GM23338 (cell line): ENCODE measurements around the gene NHS. TPM values are rescaled to one million over a fixed set of nuclear protein-coding genes. Genes with fewer than 3 reads are reported as not detected.

Experiments
- ATAC-seq: fragments of 200-7000 bp; cut with Tn5 transposase; 3 replicates; pipeline ENCODE4 v1.9.1; 2020
- DNase-seq: peaks from one replicate; pipeline ENCODE4 v3.0.0-alpha.2; 2015; ENCODE audit warnings: low spot score
- H2AFZ ChIP-seq: fragments of 200-600 bp; sonication (generic); 2 replicates; pipeline ENCODE4 v1.8.0; 2016; ENCODE audit warnings: antibody characterized with exemption, mild to moderate bottlenecking, moderate library complexity
- H3F3A ChIP-seq: fragments of 200-600 bp; sonication (generic); replicated peaks from 2 replicates; pipeline ENCODE4 v1.8.0; 2017; ENCODE audit warnings: antibody characterized with exemption, mixed run types, low read depth
- H3K27ac ChIP-seq: fragments of 200-600 bp; sonication (generic); 2 replicates; pipeline ENCODE4 v1.6.1; 2016; ENCODE audit warnings: low read depth
- H3K27me3 ChIP-seq: fragments of 200-600 bp; sonication (generic); 2 replicates; pipeline ENCODE4 v1.8.0; 2016; ENCODE audit warnings: mild to moderate bottlenecking, mixed run types, moderate library complexity; ENCODE audit not compliant: insufficient read depth
- H3K36me3 ChIP-seq: fragments of 200-600 bp; sonication (generic); 2 replicates; pipeline ENCODE4 v1.8.0; 2016; ENCODE audit warnings: mild to moderate bottlenecking; ENCODE audit not compliant: insufficient read depth
- H3K4me1 ChIP-seq: fragments of 200-600 bp; sonication (generic); 2 replicates; pipeline ENCODE4 v1.8.0; 2016; ENCODE audit warnings: mild to moderate bottlenecking, moderate library complexity; ENCODE audit not compliant: insufficient read depth
- H3K4me2 ChIP-seq: fragments of 200-600 bp; sonication (generic); 2 replicates; pipeline ENCODE4 v1.7.1; 2017; ENCODE audit warnings: mixed run types
- H3K4me3 ChIP-seq: fragments of 200-600 bp; sonication (generic); 2 replicates; pipeline ENCODE4 v1.6.1; 2016; ENCODE audit warnings: mixed run types
- H3K79me2 ChIP-seq: fragments of 200-600 bp; sonication (generic); replicated peaks from 2 replicates; pipeline ENCODE4 v1.8.0; 2017; ENCODE audit warnings: mild to moderate bottlenecking; ENCODE audit not compliant: insufficient read depth
- H3K9me2 ChIP-seq: fragments of 200-600 bp; sonication (generic); 2 replicates; pipeline ENCODE4 v1.8.0; 2017; ENCODE audit not compliant: insufficient read depth
- H4K20me1 ChIP-seq: fragments of 200-600 bp; sonication (generic); replicated peaks from 2 replicates; pipeline ENCODE4 v1.8.0; 2017; ENCODE audit warnings: mild to moderate bottlenecking; ENCODE audit not compliant: insufficient read depth
- H3K27ac Mint-ChIP-seq: 2 replicates; pipeline ENCODE4 v1.8.0; 2020; ENCODE audit warnings: inconsistent platforms, mild to moderate bottlenecking, moderate library complexity, mixed read lengths
- H3K27me3 Mint-ChIP-seq: 3 replicates; pipeline ENCODE4 v1.8.0; 2022; ENCODE audit warnings: low read depth, mild to moderate bottlenecking, moderate library complexity, mixed read lengths, inconsistent platforms; ENCODE audit not compliant: insufficient read depth, poor library complexity
- H3K36me3 Mint-ChIP-seq: 3 replicates; pipeline ENCODE4 v1.8.0; 2021; ENCODE audit warnings: low read depth, mild to moderate bottlenecking, inconsistent platforms, moderate library complexity, mixed read lengths
- H3K4me1 Mint-ChIP-seq: 3 replicates; pipeline ENCODE4 v1.8.0; 2020; ENCODE audit warnings: mild to moderate bottlenecking, inconsistent platforms, mixed read lengths
- H3K4me3 Mint-ChIP-seq: 3 replicates; pipeline ENCODE4 v1.8.0; 2021; ENCODE audit warnings: moderate library complexity, mild to moderate bottlenecking, inconsistent platforms, mixed read lengths
- H3K9me3 Mint-ChIP-seq: 3 replicates; pipeline ENCODE4 v1.8.0; 2020; ENCODE audit warnings: moderate library complexity, mild to moderate bottlenecking, inconsistent platforms, mixed read lengths
- CREB1 ChIP-seq: fragments of 250-450 bp; sonication (Bioruptor Pico); IDR thresholded peaks from 2 replicates; pipeline ENCODE4 v1.5.0; 2020; ENCODE audit warnings: low read depth, mild to moderate bottlenecking, moderate library complexity
- EZH2 ChIP-seq: fragments of 200-600 bp; sonication (generic); IDR thresholded peaks from one replicate; pipeline ENCODE4 v1.8.0; 2017; ENCODE audit warnings: antibody characterized with exemption, mild to moderate bottlenecking, low read depth; ENCODE audit not compliant: unreplicated experiment
- EZH2phosphoT487 ChIP-seq: fragments of 200-600 bp; sonication (generic); IDR thresholded peaks from one replicate; pipeline ENCODE4 v1.8.1; 2018; ENCODE audit warnings: antibody characterized with exemption; ENCODE audit not compliant: unreplicated experiment
- JUNB ChIP-seq: IDR thresholded peaks from one replicate; pipeline ENCODE4 v1.6.1; 2016; ENCODE audit warnings: antibody characterized with exemption; ENCODE audit not compliant: unreplicated experiment
- POLR2AphosphoS5 ChIP-seq: IDR thresholded peaks from 2 replicates; pipeline ENCODE4 v1.6.1; 2016; ENCODE audit warnings: antibody characterized with exemption, low read depth
- ZNF331 ChIP-seq: fragments of 250-450 bp; sonication (Bioruptor Pico); IDR thresholded peaks from 2 replicates; pipeline ENCODE4 v1.5.0; 2020; ENCODE audit warnings: low read depth, mild to moderate bottlenecking, moderate library complexity
- polyA plus RNA-seq: library from polyadenylated mRNA; unstranded; fragments of >200 nt; fragmentation: Nextera tagmentation; extraction: Ambion mirVana; gene quantifications from 2 replicates; pipeline ENCODE4 v1.2.1, GENCODE V29; 2016
- total RNA-seq: library from RNA; depleted of rRNA; stranded (reverse); fragments of >200 nt; shearing (Covaris generic); gene quantifications from 2 replicates; pipeline ENCODE4 v1.2.3, GENCODE V29; 2014
- TF ChIP-seq, protein P1 (sequence below), 2 experiments: fragments of 200-600 bp in 1 of 2; sonication (generic) in 1 of 2; conservative IDR thresholded peaks; 2 replicates each; pipeline versions ENCODE4 v1.5.1 to v1.6.1; 2016 to 2017; ENCODE audit warnings: antibody characterized with exemption in 2 of 2, low read depth in 2 of 2, mild to moderate bottlenecking in 2 of 2, moderate library complexity in 1 of 2
- TF ChIP-seq, protein P2 (sequence below): IDR thresholded peaks from one replicate; pipeline ENCODE4 v1.6.1; 2018; ENCODE audit warnings: antibody characterized with exemption; ENCODE audit not compliant: unreplicated experiment
- TF ChIP-seq, protein P3 (sequence below): IDR thresholded peaks from 2 replicates; pipeline ENCODE4 v1.6.1; 2016; ENCODE audit warnings: antibody characterized with exemption

Gene NHS
- total and polyA plus RNA-seq, 2 experiments from 2014 or later: 1.8 to 8.2 TPM

DNA sequence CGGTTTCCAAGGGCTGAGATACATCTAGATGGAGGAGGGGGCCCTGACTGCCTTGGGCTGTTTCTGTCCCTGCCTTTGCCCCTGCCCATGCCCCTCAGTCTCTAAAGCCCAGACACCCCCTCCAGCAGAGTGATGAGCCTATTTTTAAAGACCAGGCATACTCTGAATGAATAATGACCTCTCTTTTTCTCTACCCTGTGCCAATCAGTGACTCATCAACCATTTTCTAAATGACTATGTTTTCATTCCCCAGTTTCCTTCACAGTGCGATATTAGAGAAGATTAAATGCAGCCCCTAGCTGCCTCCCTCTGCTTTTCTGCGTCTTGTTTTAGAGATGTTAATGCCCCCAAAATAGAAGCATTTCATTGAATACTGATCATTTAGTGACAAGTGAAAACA lies 15.5 kb upstream of the NHS start:
- H3K36me3 ChIP-seq: no peaks in the 10 kb centered on the region
- no peaks in the 10 kb centered on the region for H3K27me3 ChIP-seq
- H3K4me1 Mint-ChIP-seq: no peaks in the 10 kb centered on the region
- no peaks in the 10 kb centered on the region for H3K79me2 ChIP-seq
- DNase-seq: no peak
- H3K4me3 ChIP-seq: no peak overlapping the region
- no peaks in the 10 kb centered on the region for H3K36me3 Mint-ChIP-seq
- H3K4me3 Mint-ChIP-seq: no peak overlapping the region
- H3K27me3 Mint-ChIP-seq: peaks cover 2% of the 10 kb centered on the region
- no peak for ATAC-seq
- no peaks in the 10 kb centered on the region for H3K9me3 Mint-ChIP-seq
- H3K27ac ChIP-seq: no peak overlapping the region
- H3K27ac Mint-ChIP-seq: no peak overlapping the region
- H3K4me2 ChIP-seq: no peak overlapping the region
- TF ChIP-seq, protein P1, sequence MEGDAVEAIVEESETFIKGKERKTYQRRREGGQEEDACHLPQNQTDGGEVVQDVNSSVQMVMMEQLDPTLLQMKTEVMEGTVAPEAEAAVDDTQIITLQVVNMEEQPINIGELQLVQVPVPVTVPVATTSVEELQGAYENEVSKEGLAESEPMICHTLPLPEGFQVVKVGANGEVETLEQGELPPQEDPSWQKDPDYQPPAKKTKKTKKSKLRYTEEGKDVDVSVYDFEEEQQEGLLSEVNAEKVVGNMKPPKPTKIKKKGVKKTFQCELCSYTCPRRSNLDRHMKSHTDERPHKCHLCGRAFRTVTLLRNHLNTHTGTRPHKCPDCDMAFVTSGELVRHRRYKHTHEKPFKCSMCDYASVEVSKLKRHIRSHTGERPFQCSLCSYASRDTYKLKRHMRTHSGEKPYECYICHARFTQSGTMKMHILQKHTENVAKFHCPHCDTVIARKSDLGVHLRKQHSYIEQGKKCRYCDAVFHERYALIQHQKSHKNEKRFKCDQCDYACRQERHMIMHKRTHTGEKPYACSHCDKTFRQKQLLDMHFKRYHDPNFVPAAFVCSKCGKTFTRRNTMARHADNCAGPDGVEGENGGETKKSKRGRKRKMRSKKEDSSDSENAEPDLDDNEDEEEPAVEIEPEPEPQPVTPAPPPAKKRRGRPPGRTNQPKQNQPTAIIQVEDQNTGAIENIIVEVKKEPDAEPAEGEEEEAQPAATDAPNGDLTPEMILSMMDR (conservative IDR thresholded peaks at IDR 0.05; ENCODE audit: low read depth in 2 of 2): no peak
- TF ChIP-seq EZH2 (no peak), CREB1 (no peak), EZH2phosphoT487 (no peak), ZNF331 (CRISPR knock-in tag) (no peak), JUNB (no peak), POLR2AphosphoS5 (no peak)
- TF ChIP-seq, protein P2, sequence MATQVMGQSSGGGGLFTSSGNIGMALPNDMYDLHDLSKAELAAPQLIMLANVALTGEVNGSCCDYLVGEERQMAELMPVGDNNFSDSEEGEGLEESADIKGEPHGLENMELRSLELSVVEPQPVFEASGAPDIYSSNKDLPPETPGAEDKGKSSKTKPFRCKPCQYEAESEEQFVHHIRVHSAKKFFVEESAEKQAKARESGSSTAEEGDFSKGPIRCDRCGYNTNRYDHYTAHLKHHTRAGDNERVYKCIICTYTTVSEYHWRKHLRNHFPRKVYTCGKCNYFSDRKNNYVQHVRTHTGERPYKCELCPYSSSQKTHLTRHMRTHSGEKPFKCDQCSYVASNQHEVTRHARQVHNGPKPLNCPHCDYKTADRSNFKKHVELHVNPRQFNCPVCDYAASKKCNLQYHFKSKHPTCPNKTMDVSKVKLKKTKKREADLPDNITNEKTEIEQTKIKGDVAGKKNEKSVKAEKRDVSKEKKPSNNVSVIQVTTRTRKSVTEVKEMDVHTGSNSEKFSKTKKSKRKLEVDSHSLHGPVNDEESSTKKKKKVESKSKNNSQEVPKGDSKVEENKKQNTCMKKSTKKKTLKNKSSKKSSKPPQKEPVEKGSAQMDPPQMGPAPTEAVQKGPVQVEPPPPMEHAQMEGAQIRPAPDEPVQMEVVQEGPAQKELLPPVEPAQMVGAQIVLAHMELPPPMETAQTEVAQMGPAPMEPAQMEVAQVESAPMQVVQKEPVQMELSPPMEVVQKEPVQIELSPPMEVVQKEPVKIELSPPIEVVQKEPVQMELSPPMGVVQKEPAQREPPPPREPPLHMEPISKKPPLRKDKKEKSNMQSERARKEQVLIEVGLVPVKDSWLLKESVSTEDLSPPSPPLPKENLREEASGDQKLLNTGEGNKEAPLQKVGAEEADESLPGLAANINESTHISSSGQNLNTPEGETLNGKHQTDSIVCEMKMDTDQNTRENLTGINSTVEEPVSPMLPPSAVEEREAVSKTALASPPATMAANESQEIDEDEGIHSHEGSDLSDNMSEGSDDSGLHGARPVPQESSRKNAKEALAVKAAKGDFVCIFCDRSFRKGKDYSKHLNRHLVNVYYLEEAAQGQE: no peak
- TF ChIP-seq, protein P3, sequence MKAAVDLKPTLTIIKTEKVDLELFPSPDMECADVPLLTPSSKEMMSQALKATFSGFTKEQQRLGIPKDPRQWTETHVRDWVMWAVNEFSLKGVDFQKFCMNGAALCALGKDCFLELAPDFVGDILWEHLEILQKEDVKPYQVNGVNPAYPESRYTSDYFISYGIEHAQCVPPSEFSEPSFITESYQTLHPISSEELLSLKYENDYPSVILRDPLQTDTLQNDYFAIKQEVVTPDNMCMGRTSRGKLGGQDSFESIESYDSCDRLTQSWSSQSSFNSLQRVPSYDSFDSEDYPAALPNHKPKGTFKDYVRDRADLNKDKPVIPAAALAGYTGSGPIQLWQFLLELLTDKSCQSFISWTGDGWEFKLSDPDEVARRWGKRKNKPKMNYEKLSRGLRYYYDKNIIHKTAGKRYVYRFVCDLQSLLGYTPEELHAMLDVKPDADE: no peak
- H3K4me1 ChIP-seq: no peaks in the 10 kb centered on the region
- H4K20me1 ChIP-seq: no peaks in the 10 kb centered on the region
- H3K9me2 ChIP-seq: no peaks in the 10 kb centered on the region
- H2AFZ ChIP-seq: no peak overlapping the region
- H3F3A ChIP-seq: no peaks in the 10 kb centered on the region

DNA sequence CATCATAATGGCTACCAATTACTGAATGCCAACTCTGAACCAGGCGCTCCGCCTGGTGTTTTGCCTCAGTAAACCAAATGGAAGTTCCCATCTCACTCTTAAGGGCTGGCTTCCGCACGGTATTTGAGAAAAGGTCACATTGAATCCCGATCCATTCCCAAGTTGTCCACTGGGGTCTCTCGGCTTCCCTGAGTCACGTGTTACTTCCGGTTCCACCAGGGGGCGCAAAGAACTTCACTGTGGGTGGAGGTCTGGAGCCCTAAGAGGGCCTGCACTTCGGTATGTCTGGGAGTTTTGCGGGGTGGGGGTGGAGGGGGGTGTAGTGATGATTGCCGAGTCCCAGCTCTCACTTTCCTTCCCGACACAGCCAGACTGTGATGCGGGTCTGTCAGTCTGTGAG lies 13.4 kb upstream of the NHS start:
- Mint-ChIP-seq H3K4me3 (no peak overlapping the region), H3K36me3 (no peaks in the 10 kb centered on the region), H3K27me3 (peaks cover 2% of the 10 kb centered on the region), H3K9me3 (no peaks in the 10 kb centered on the region), H3K27ac (no peak overlapping the region), H3K4me1 (no peaks in the 10 kb centered on the region)
- Histone ChIP-seq H3K36me3 (no peaks in the 10 kb centered on the region), H3K9me2 (no peaks in the 10 kb centered on the region), H3K4me3 (no peak overlapping the region), H3F3A (no peaks in the 10 kb centered on the region), H3K27me3 (no peaks in the 10 kb centered on the region), H3K4me1 (no peaks in the 10 kb centered on the region), H3K79me2 (no peaks in the 10 kb centered on the region), H4K20me1 (no peaks in the 10 kb centered on the region), H3K27ac (no peak overlapping the region), H3K4me2 (no peak overlapping the region), H2AFZ (no peak overlapping the region)
- TF ChIP-seq, protein P1 (conservative IDR thresholded peaks at IDR 0.05; ENCODE audit: low read depth in 2 of 2): peak; percentile 69 to 74
- TF ChIP-seq EZH2phosphoT487: no peak
- DNase-seq: peak; percentile 86
- ATAC-seq: peak; percentile 85
